Lower lobe of right lung (tissue), 2 donors: ENCODE results near the gene MED20. TPM values are rescaled to one million over a fixed set of nuclear protein-coding genes. Genes with fewer than 3 reads are reported as not detected.

Experiments
- ATAC-seq, 2 donors: fragments of 200-7000 bp; cut with Tn5 transposase; one replicate each; pipeline ENCODE4 v1.9.1; 2020 to 2022; ENCODE audit warnings: mild to moderate bottlenecking in 2 of 2, moderate library complexity in 2 of 2
- DNase-seq: peaks from one replicate; pipeline ENCODE4 v3.0.0-alpha.2; 2020
- H3K27ac ChIP-seq: fragments of 200-600 bp; one replicate; pipeline ENCODE4 v1.8.0; 2022
- H3K27me3 ChIP-seq: fragments of 200-600 bp; one replicate; pipeline ENCODE4 v1.8.0; 2022; ENCODE audit warnings: low read depth
- H3K36me3 ChIP-seq: fragments of 200-600 bp; one replicate; pipeline ENCODE4 v1.8.0; 2022; ENCODE audit warnings: mild to moderate bottlenecking
- H3K4me1 ChIP-seq: fragments of 200-600 bp; one replicate; pipeline ENCODE4 v1.8.0; 2022
- H3K4me3 ChIP-seq: fragments of 200-600 bp; one replicate; pipeline ENCODE4 v1.8.0; 2022; ENCODE audit warnings: mild to moderate bottlenecking
- H3K9me3 ChIP-seq: fragments of 200-600 bp; one replicate; pipeline ENCODE4 v1.8.0; 2022
- intact Hi-C: fragments of 100-400 bp; cut with DNase I; formaldehyde crosslinking; loops from one replicate; pipeline ENCODE4 v1.11.0; 2022
- total RNA-seq: library from RNA; stranded (reverse); fragmentation: NEBNext Ultra II Directional; extraction: Animal tissue kit (Norgen Biotek cat#: 25700); gene quantifications from one replicate; pipeline ENCODE4 v1.2.1, GENCODE V29; 2021
- TF ChIP-seq, protein P1 (sequence below): fragments of 200-600 bp; IDR thresholded peaks from one replicate; pipeline ENCODE4 v1.8.0; 2022; ENCODE audit warnings: antibody characterized with exemption, mild to moderate bottlenecking
- donor health status: DM: no; HTN: yes; CAD: no; lungs with severe emphysema.

MED20 gene
- total RNA-seq, 1 donor from 2014 or later, result 12.6 TPM

DNA sequence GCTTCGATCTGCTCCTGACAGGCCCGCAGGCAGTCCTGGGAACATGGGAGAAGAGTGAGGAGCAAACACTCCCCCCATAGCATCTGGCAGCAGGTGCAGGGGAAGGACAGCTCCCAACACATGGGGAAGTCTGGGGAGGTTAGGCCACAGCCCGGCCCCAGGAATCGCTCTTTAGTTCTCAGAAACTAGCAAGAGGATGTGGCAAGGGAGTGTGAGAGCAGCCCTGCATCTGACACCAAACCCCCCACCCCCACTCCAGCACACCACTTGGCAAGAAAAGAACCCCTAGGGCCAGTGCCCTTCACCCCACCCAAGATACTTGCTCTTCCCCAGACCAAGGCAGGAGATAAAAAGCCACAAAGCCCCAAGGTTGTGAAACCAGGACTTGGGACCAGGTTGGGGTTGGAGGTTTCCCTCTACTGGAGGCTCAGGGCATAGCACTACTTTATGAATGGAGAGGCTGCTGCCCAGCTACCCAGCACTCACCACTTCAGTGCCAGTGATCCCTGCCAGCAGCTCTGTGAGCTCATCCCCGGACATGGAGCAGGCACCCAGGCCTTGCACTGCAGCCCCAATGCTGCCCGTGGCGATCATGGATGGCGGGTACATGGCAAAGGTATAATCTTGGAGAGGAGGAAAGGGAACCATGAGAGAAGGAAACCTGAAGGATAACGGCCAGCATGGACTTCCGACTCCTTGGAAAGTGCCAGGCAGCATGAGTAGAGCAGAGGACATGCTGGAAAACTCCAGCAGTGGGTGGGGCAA is 15.3 kb upstream of the MED20 start:
- Histone ChIP-seq H3K4me1 (peaks cover 64% of the 10 kb centered on the region), H3K9me3 (no peaks in the 10 kb centered on the region), H3K27me3 (no peaks in the 10 kb centered on the region), H3K36me3 (peaks cover 58% of the 10 kb centered on the region), H3K4me3 (peak overlapping the region; percentile 12), H3K27ac (peak overlapping the region; percentile 84)
- DNase-seq (peak; percentile 81), ATAC-seq (peak; percentile 75 to 83)
- intact Hi-C loops, result loop anchor here (10.0 kb wide), 1 partner anchor 109 kb away; no protein-coding TSS in a partner anchor
- TF ChIP-seq, protein P1, sequence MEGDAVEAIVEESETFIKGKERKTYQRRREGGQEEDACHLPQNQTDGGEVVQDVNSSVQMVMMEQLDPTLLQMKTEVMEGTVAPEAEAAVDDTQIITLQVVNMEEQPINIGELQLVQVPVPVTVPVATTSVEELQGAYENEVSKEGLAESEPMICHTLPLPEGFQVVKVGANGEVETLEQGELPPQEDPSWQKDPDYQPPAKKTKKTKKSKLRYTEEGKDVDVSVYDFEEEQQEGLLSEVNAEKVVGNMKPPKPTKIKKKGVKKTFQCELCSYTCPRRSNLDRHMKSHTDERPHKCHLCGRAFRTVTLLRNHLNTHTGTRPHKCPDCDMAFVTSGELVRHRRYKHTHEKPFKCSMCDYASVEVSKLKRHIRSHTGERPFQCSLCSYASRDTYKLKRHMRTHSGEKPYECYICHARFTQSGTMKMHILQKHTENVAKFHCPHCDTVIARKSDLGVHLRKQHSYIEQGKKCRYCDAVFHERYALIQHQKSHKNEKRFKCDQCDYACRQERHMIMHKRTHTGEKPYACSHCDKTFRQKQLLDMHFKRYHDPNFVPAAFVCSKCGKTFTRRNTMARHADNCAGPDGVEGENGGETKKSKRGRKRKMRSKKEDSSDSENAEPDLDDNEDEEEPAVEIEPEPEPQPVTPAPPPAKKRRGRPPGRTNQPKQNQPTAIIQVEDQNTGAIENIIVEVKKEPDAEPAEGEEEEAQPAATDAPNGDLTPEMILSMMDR, result peak; percentile 81

DNA sequence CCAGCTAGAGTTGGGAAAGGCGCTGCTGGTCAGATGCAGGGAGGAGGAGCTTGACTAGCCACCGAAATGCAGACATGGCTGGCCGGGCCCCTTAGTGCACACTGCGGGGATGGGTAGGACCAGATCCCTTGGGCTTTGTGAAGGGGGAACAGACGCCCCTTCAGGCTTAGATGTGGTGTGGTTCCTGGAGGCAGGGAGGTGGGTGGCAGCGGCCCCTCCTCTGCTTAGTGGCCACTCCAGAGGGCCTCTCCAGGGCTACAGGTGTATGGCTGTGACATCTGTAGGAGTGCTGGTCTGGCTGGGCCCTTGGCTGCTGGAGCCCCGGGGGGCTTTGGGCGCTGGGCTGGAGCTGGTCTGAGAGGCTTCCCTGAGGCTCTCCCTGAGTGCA is 14.7 kb upstream of the MED20 start:
- intact Hi-C loops, result loop anchor here (10.0 kb wide), 1 partner anchor 109 kb away; no protein-coding TSS in a partner anchor
- ATAC-seq (no peak), DNase-seq (no peak)
- H3K27me3 ChIP-seq, result no peaks in the 10 kb centered on the region
- TF ChIP-seq, protein P1, result no peak
- no peaks in the 10 kb centered on the region for H3K9me3 ChIP-seq
- peaks cover 59% of the 10 kb centered on the region for H3K4me1 ChIP-seq
- H3K4me3 ChIP-seq, result peak overlapping the region; percentile 12
- H3K27ac ChIP-seq, result peak overlapping the region; percentile 84
- peaks cover 64% of the 10 kb centered on the region for H3K36me3 ChIP-seq

DNA sequence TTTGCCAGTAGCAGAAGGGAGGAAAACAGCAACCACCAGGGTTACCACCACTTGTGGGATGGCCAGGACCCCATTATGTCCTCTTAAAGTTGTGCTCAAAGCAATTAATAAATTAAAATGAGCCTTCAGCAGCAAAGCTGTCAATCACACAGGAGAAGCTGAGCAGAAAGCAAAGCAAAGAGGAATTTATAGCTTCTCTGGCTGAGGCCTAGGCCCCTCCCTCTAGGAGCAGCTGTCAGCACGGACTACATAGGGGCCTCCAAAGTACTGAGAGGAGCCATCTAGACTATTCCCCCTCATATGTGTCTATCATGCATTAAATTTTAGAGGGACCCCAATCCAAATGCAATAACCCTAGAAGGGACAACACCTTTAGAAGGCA is 14.2 kb upstream of the MED20 start:
- Histone ChIP-seq H3K9me3 (no peaks in the 10 kb centered on the region), H3K27me3 (no peaks in the 10 kb centered on the region), H3K4me3 (no peak overlapping the region), H3K36me3 (peaks cover 69% of the 10 kb centered on the region), H3K4me1 (peaks cover 59% of the 10 kb centered on the region), H3K27ac (no peak overlapping the region)
- intact Hi-C loops, result loop anchor here (10.0 kb wide), 1 partner anchor 110 kb away; no protein-coding TSS in a partner anchor
- ATAC-seq (no peak), DNase-seq (no peak)
- TF ChIP-seq, protein P1, result no peak

DNA sequence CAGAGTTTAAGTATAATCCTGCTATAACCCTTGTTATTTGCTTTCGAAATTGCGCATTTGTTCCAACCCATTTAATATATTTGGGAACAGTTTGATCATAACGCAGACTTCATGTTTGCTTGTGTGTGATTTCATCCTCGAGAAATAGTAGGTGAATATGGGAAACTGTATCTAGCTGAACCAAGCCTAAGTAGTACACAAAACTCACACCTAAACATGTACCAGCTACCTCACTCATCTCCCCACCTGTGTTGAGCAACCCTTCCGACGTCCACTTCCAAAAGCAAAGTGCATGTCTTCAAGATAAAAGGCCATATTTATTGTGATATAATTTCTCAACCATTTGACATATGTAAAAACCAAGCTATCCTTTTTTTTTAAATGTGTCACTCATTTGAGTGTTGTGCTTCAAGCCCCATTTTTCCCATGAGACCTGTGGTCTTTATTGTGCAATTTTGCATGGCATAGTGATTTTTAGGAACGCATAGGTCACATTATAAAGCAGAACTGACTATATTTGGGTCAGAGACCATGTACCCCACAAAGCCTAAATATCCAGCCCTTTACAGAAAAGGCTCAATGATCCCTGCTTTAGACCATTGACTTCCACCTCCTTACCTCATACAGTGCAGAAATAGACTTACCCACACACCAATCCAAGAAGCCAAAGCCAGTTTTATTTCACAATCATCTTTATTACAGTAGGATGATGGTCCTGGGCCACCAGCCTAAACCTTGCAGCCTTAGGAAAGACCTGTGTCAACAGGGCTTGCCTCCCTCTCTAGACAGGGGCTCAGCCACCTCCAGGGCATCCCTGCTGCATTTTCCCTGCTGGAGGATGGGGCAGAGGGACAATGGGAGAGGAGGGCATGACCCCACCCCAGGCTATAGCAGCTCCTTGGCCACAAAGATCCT is 13.6 kb upstream of the MED20 start:
- no peak overlapping the region for H3K27ac ChIP-seq
- ATAC-seq (no peak), DNase-seq (no peak)
- peaks cover 75% of the 10 kb centered on the region for H3K36me3 ChIP-seq
- peaks cover 53% of the 10 kb centered on the region for H3K4me1 ChIP-seq
- intact Hi-C loops, result loop anchor here (10.0 kb wide), 1 partner anchor 110 kb away; no protein-coding TSS in a partner anchor
- H3K27me3 ChIP-seq, result no peaks in the 10 kb centered on the region
- TF ChIP-seq, protein P1, result no peak
- no peak overlapping the region for H3K4me3 ChIP-seq
- no peaks in the 10 kb centered on the region for H3K9me3 ChIP-seq

DNA sequence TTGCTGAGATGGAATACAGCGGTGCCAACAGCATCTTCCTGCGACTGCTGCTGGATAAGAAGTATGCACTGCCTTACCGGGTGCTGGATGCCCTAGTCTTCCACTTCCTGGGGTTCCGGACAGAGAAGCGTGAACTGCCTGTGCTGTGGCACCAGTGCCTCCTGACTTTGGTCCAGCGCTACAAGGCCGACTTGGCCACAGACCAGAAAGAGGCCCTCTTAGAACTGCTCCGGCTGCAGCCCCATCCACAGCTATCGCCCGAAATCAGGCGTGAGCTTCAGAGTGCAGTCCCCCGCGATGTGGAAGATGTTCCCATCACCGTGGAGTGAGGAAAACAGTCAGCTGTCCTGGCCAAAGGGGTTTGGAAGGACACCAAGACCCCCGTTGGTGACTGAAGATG is 11.4 kb upstream of the MED20 start:
- H3K27me3 ChIP-seq, result no peaks in the 10 kb centered on the region
- no peaks in the 10 kb centered on the region for H3K9me3 ChIP-seq
- peaks cover 32% of the 10 kb centered on the region for H3K4me1 ChIP-seq
- no peak overlapping the region for H3K4me3 ChIP-seq
- no peak overlapping the region for H3K27ac ChIP-seq
- no peak for ATAC-seq
- intact Hi-C loops, result loop anchor here (10.0 kb wide), 1 partner anchor 112 kb away; no protein-coding TSS in a partner anchor
- TF ChIP-seq, protein P1, result no peak
- DNase-seq, result no peak
- H3K36me3 ChIP-seq, result peaks cover 97% of the 10 kb centered on the region
